GM06990 (cell line): ENCODE data around the gene TNPO3.

Source experiments
- DNase-seq: peaks from one replicate; pipeline ENCODE4 v3.0.0-alpha.2; 2011; ENCODE audit not compliant: insufficient read length; ENCODE audit errors: extremely low read depth
- H3K27me3 ChIP-seq: replicated peaks from 2 replicates; pipeline ENCODE4 v1.6.0; 2011; ENCODE audit warnings: low read length; ENCODE audit not compliant: control insufficient read depth, insufficient read depth
- H3K36me3 ChIP-seq: 2 replicates; pipeline ENCODE4 v1.5.1; 2011; ENCODE audit warnings: low read length; ENCODE audit not compliant: control insufficient read depth, insufficient read depth
- H3K4me3 ChIP-seq: replicated peaks from 2 replicates; pipeline ENCODE4 v1.5.1; 2011; ENCODE audit warnings: low read depth, mild to moderate bottlenecking, control low read depth, low read length
- CTCF ChIP-seq: IDR thresholded peaks from 2 replicates; pipeline ENCODE4 v1.5.1; 2011; ENCODE audit warnings: low read length, control low read depth, mild to moderate bottlenecking, inconsistent platforms; ENCODE audit not compliant: insufficient read depth, poor library complexity, severe bottlenecking

The TNPO3 gene

GRCh38 chr7:128937271-128937646 lies 117.7 kb downstream of the TNPO3 start:
- Histone ChIP-seq H3K27me3 (no peaks in the 10 kb centered on the region), H3K36me3 (peaks cover 3% of the 10 kb centered on the region), H3K4me3 (peak overlapping the region; percentile 90)
- no peak for TF ChIP-seq CTCF
- no peak for DNase-seq

GRCh38 chr7:128936798-128937197 lies 118.1 kb downstream of the TNPO3 start:
- peaks cover 2% of the 10 kb centered on the region; the same call in 1 of the 2 replicates for H3K36me3 ChIP-seq
- TF ChIP-seq CTCF, result no peak
- H3K4me3 ChIP-seq, result peak overlapping the region; percentile 90
- DNase-seq, result no peak
- H3K27me3 ChIP-seq, result no peaks in the 10 kb centered on the region

GRCh38 chr7:128935342-128935730 lies 119.6 kb downstream of the TNPO3 start:
- no peak overlapping the region for H3K4me3 ChIP-seq
- DNase-seq, result no peak
- no peak for TF ChIP-seq CTCF
- H3K36me3 ChIP-seq, result peaks cover 1% of the 10 kb centered on the region; the same call in 1 of the 2 replicates
- no peaks in the 10 kb centered on the region for H3K27me3 ChIP-seq

- Histone ChIP-seq H3K27me3 (no peaks in the 10 kb centered on the region), H3K4me3 (peak overlapping the region; percentile 28), H3K36me3 (no peaks in the 10 kb centered on the region)
- TF ChIP-seq CTCF, result no peak
- DNase-seq, result peak; percentile 85
Observed at GRCh38 chr7:128934361-128935341, 120.3 kb downstream of the TNPO3 start.

- H3K4me3 ChIP-seq, result peak overlapping the region; percentile 50
- DNase-seq, result peak; percentile 77
Observed at GRCh38 chr7:128933180-128933891, 121.6 kb downstream of the TNPO3 start.

More at GRCh38 chr7:128933180-128933891, 121.6 kb downstream of the TNPO3 start:
- no peak for TF ChIP-seq CTCF
- Histone ChIP-seq H3K27me3 (no peaks in the 10 kb centered on the region), H3K36me3 (no peaks in the 10 kb centered on the region)
